Left kidney (tissue), 8 donors: Measurements from ENCODE around the gene TASOR. TPM values are rescaled to one million over a fixed set of nuclear protein-coding genes. Genes with fewer than 3 reads are reported as not detected.
"Not testable (repeated sequence)": the region's sequence is repeated elsewhere in the genome, so short reads cannot be mapped to it uniquely, and the experiment has no call there.

Experiments used
- DNase-seq: peaks from one replicate; pipeline ENCODE4 v3.0.0-alpha.2; 2013
- long read RNA-seq, 8 donors: transcript quantifications; one replicate each; lab custom pipeline, GENCODE V29; 2026
- polyA plus RNA-seq: library from polyadenylated mRNA; unstranded; fragments of 120-200 nt; gene quantifications from one replicate; pipeline ENCODE4 v1.2.1, GENCODE V29; 2013; ENCODE audit not compliant: insufficient read length

Gene TASOR
- polyA plus RNA-seq, result 108 TPM
- long read RNA-seq, donor 1, full-length matches to known transcripts, result 3 of 16 reads
- long read RNA-seq, donor 1, partial matches to known transcripts, result 13 of 16 reads
- long read RNA-seq, donor 1, other reads (novel, unspliced or antisense), result 0 of 16 reads
- long read RNA-seq, donor 2, full-length matches to known transcripts, result 1 of 1 reads
- long read RNA-seq, donor 2, partial matches to known transcripts, result 0 of 1 reads
- long read RNA-seq, donor 2, other reads (novel, unspliced or antisense), result 0 of 1 reads
- long read RNA-seq, donor 3, result 0 reads
- long read RNA-seq, donor 4, result 0 reads
- long read RNA-seq, donor 5, result 0 reads
- long read RNA-seq, donor 6, partial matches to known transcripts, result 6 of 6 reads
- long read RNA-seq, donor 6, other reads (novel, unspliced or antisense), result 0 of 6 reads
- long read RNA-seq, donor 7, full-length matches to known transcripts, result 1 of 1 reads
- long read RNA-seq, donor 7, partial matches to known transcripts, result 0 of 1 reads
- long read RNA-seq, donor 7, other reads (novel, unspliced or antisense), result 0 of 1 reads
- long read RNA-seq, donor 8, result 0 reads

- peak; percentile 77 for DNase-seq
These were observed at the start of gene TASOR for GRCh38 chr3:56683122-56683817. Gene TASOR, minus strand, starts transcription at chr3:56683265. Its CDS starts 259 bp downstream, at chr3:56683006.

- no peak for DNase-seq
These were observed 49.0 kb upstream of the TASOR start for GRCh38 chr3:56732109-56732508.

- no peak for DNase-seq
These were observed 42.1 kb upstream of the TASOR start for GRCh38 chr3:56725175-56725574.

- DNase-seq, result no peak
These were observed 41.6 kb upstream of the TASOR start for GRCh38 chr3:56724676-56725075.

- peak; percentile 60 for DNase-seq
These were observed 37.8 kb upstream of the TASOR start for GRCh38 chr3:56720849-56721248.

- DNase-seq, result not testable (repeated sequence)
These were observed 35.7 kb upstream of the TASOR start for GRCh38 chr3:56718809-56719208.

- DNase-seq, result no peak
These were observed 28.3 kb upstream of the TASOR start for GRCh38 chr3:56711344-56711743.

- not testable (repeated sequence) for DNase-seq
These were observed 24.3 kb upstream of the TASOR start for GRCh38 chr3:56707412-56707811.

GRCh38 chr3:56706629-56707028 lies 23.6 kb upstream of the TASOR start:
- no peak for DNase-seq

- DNase-seq, result no peak
These were observed 21.6 kb upstream of the TASOR start for GRCh38 chr3:56704706-56705105.

GRCh38 chr3:56702490-56703315 lies 19.6 kb upstream of the TASOR start:
- DNase-seq, result peak; percentile 70

- no peak for DNase-seq
These were observed 17.1 kb upstream of the TASOR start for GRCh38 chr3:56700151-56700550.

GRCh38 chr3:56694867-56695683 lies 12.0 kb upstream of the TASOR start:
- no peak for DNase-seq

GRCh38 chr3:56693750-56694149 lies 10.7 kb upstream of the TASOR start:
- DNase-seq, result no peak

GRCh38 chr3:56692520-56693433 lies 9.7 kb upstream of the TASOR start:
- DNase-seq, result not testable (repeated sequence)

GRCh38 chr3:56692001-56692365 lies 8.9 kb upstream of the TASOR start:
- DNase-seq, result not testable (repeated sequence)

GRCh38 chr3:56691165-56692000 lies 8.3 kb upstream of the TASOR start:
- DNase-seq, result no peak

GRCh38 chr3:56689303-56689702 lies 6.2 kb upstream of the TASOR start:
- no peak for DNase-seq

- DNase-seq, result no peak
These were observed 5.1 kb upstream of the TASOR start for GRCh38 chr3:56688191-56688590.
